D721Med (cell line): ENCODE results near the gene SIRT3.

Experiments used
- DNase-seq: peaks from one replicate; pipeline ENCODE4 v3.0.0; 2011; ENCODE audit warnings: low spot score; ENCODE audit not compliant: insufficient read length
- FAIRE-seq: peaks from 2 replicates; lab custom pipeline; 2011; peaks lifted over from hg19 to GRCh38; lab: Jason Lieb, UNC
- TF ChIP-seq, protein P1 (sequence below): IDR thresholded peaks from 2 replicates; pipeline ENCODE4 v1.5.1; 2012; ENCODE audit warnings: mild to moderate bottlenecking, control low read depth; ENCODE audit not compliant: insufficient read depth; ENCODE audit errors: missing control alignments

The SIRT3 gene

DNA sequence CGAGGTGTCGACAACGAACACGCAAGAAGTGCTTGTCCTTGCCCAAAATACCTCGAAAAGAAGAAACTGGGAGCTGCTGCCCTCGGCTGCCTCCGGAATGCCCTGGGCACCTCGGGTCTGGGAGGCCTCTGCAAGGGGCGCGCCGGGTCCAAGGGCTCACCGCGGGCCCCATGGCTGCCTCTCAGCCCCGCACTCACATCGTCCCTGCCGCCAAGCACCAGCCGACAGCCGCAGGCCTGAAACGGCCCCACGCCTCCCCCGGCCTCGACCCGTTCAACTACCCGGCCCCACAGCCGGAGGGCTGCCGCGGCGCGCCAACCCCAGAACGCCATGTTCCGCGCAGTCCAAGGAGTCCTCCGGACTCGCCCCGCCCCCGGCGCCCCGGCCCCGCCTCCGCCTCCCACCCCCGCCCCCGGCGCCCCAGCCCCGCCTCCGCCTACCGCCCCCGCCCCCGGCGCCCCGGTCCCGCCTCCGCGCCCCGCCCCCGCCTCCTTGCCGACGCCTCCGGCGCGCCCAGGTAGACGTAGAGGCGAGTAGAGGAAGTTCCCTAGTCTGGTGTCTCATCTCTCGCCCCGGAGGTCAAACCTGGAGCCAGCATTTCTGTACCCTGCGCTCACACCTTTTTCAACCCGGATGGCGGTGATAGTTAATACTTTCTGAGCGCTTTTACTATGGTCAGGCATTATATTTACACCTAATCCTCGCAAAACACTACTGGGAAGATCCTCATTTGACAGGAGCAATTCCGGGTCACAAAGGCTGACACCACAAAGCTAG is at the start of gene SIRT3:
TSS of gene SIRT3 (minus strand) at position 346 of the 777 bp plus-strand sequence. CDS start at position 332, 14 bp downstream.
- DNase-seq = peak; percentile 48
- no peak for FAIRE-seq
- TF ChIP-seq, protein P1, sequence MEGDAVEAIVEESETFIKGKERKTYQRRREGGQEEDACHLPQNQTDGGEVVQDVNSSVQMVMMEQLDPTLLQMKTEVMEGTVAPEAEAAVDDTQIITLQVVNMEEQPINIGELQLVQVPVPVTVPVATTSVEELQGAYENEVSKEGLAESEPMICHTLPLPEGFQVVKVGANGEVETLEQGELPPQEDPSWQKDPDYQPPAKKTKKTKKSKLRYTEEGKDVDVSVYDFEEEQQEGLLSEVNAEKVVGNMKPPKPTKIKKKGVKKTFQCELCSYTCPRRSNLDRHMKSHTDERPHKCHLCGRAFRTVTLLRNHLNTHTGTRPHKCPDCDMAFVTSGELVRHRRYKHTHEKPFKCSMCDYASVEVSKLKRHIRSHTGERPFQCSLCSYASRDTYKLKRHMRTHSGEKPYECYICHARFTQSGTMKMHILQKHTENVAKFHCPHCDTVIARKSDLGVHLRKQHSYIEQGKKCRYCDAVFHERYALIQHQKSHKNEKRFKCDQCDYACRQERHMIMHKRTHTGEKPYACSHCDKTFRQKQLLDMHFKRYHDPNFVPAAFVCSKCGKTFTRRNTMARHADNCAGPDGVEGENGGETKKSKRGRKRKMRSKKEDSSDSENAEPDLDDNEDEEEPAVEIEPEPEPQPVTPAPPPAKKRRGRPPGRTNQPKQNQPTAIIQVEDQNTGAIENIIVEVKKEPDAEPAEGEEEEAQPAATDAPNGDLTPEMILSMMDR = no peak

DNA sequence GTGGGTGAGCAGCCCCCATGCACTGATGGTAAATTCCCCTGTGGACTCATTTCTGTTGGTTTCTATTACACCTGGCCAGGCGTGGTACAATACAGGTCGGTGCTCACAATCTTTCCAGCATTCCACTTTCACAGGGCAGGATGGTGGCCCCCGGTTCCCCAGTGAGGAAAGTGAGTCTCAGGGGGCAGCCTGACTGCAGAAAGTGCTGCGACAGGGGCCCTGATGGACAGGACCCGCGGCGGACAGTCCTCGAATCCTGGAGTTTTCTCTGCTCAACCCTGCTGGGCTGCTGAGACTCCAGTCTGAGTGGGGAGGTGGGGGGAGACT is 49.7 kb upstream of the SIRT3 start:
- TF ChIP-seq, protein P1 = no peak
- FAIRE-seq (no peak), DNase-seq (no peak)

DNA sequence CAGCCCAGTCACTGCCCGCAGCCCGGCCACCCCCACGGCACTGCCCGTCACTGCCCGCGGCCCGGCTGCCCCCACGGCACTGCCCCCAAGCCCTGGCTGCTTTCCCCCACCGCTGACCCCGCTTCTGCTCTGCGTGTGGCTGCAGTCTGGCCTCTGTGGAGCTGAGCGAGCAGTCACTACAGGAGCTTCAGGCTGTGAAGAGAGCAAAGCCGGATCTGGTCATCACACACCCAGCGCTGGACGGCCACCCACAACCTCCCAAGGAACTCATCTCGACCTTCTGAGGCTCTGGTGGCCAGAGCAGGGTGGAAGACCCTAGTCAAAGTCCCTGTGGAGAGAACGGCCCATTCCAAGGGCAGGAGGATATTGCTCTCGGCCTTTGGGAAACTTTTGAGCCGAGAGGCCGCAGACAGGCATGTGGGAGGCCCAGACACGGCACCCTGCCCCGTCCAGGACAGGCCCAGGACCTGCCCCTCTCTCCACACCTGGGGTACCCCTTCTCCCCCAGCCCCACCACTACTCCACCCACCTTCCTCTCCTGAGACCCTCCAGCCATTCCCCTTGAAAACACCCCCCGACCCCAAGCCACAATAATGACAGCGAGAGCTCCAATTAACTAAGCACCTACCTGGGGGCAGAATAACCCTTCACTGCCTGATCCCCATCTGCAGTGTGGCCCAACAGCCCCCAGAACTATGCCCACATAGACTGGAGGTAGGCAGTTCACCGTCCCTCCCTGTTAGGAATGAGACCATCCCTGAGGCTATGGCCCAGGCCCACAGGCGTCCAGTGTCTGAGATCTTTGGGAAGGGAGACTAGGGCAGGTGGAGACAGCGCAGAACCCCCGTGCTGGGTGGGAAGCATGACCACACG is 49.1 kb upstream of the SIRT3 start:
- FAIRE-seq (no peak), DNase-seq (no peak)
- TF ChIP-seq, protein P1 = no peak

DNA sequence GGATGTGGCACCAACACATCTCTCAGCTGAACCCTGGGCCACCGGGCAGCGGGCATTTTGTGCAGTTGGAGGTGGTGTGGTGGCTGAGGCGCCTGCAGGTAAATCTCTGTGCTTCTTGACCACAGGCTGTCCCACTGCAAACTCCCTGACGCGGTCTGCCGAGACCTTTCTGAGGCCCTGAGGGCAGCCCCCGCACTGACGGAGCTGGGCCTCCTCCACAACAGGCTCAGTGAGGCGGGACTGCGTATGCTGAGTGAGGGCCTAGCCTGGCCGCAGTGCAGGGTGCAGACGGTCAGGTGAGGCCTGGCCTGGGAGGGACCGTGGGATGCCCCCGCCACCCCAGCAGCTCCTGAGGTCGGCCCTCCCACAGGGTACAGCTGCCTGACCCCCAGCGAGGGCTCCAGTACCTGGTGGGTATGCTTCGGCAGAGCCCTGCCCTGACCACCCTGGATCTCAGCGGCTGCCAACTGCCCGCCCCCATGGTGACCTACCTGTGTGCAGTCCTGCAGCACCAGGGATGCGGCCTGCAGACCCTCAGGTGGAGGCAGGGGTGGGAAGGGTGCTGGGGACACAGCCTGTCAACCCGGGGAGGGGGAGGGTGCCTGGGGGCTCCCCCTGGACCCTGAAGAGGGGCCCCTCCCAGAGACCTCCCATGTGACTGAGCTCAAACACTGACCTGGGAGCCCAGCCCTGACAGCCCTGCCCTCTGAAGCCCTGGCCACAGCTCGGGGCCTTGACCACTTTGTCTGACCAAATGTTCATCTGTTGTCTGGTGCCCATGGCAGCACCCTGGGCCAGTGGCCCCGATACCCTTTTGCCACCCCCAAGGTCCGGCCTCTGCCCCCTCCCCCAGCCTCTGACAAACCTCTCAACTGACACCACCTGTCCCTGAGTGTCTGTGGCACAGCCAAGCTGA is 48.2 kb upstream of the SIRT3 start:
- DNase-seq (no peak), FAIRE-seq (no peak)
- TF ChIP-seq, protein P1 = no peak

DNA sequence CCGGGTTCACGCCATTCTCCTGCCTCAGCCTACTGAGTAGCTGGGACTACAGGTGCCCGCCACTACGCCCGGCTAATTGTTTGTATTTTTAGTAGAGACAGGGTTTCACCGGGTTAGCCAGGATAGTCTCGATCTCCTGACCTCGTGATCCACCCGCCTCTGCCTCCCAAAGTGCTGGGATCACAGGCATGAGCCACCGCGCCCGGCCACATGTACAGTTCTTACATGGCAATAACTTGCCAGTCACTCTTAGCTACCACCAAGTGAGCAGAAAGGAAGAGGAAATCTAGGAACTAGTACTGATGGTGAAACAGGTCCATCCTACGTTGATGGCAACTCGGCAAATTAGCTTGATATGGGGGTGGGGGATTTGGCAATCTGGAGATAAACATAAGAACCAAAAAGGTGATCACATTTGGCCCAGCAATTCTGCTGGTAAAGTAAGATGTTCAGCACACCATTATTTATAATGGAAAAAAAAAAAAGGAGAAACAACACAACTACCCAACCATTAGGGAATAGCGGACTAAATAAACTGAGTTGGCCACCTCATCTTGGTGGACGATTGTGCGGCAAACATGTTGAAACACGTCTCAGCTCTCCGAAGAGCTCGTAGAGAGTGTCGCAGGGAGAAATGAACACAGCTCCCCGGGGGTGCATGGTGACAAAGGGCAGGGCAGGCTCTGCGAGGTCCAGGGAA is 47.4 kb upstream of the SIRT3 start:
- FAIRE-seq (no peak), DNase-seq (no peak)
- TF ChIP-seq, protein P1 = no peak

DNA sequence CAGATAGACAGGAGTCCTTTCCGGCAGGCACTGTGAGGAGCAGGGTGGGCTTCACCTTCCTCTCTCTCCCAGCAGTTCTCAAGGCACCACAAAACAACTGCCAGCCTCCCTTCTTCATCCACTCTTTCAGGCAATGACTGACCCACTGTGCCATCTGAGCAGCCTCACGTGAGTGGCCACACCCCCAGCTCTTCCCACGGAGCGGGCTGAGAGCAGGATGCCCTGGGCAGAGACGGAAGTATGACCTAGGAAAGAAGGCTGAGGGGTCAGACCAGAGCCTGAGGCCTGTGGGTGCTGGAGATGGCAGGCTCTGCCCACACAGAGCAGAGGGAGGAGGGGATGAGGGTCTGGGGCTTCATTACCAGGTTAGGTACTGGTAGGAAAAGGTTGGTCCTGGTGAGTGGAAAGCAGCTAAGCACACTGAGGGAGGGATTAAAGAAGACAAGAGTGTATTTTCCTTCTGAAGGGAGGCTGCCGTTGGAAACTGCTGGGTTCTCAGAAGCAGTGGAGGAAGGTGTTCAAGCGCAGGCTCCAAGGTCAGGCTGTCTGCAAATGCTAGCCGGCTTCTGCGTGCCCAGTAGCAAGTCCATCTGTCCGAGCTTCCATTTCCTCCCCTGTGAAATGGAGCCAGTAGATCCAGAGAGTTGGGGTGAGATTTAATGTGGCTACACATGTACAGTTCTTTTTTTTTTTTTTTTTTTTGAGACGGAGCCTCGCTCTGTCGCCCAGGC is 46.7 kb upstream of the SIRT3 start:
- TF ChIP-seq, protein P1 = no peak
- DNase-seq (no peak), FAIRE-seq (no peak)
